C4-2B (cell line): ENCODE measurements around the gene CC2D2A.

Source experiments
- H3K27ac ChIP-seq: fragments of 450-650 bp; 2 replicates; pipeline ENCODE4 v1.5.1; 2017
- ZFX ChIP-seq: fragments of 450-650 bp; IDR thresholded peaks from 2 replicates; pipeline ENCODE4 v1.6.1; 2017
- TF ChIP-seq, protein P1 (sequence below): fragments of 450-650 bp; conservative IDR thresholded peaks from 2 replicates; pipeline ENCODE4 v1.5.1; 2017; ENCODE audit warnings: mild to moderate bottlenecking

CC2D2A gene

DNA sequence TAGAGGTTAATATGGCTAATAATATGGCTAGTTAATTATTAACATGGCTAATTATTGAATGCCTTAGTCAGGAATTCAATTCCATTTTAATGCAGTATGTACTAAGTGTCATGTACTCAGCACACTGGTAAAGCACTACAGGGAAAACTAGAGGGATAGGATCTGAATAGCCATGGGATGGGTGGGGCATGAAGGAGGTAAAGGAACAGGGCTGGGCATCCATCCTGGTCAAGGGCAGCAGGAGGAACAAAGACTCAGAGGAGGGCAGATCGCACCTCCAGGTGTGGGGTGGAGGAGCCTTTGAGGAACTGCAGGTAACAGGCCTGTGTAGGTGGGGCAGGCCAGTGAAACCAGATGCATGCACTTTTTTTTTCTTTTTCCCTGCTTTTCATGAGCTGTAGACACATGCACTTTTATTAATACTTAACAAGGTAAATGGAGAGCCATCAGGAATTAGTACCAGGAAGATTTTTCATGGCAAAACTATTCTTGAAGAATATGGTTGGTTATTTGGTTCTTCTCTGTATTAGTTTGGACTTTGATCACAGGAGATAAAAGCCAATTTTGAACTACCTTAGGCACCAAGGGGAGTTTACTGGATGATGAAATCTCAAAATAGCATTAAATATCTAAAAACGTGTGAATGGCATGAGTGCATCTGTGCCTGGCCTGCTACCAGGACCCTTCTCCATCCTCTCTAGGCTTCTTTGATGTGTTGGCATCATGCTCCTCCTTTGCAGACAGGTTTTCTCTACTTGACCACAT is 88.3 kb downstream of the CC2D2A start:
- no peak for TF ChIP-seq ZFX
- TF ChIP-seq, protein P1, sequence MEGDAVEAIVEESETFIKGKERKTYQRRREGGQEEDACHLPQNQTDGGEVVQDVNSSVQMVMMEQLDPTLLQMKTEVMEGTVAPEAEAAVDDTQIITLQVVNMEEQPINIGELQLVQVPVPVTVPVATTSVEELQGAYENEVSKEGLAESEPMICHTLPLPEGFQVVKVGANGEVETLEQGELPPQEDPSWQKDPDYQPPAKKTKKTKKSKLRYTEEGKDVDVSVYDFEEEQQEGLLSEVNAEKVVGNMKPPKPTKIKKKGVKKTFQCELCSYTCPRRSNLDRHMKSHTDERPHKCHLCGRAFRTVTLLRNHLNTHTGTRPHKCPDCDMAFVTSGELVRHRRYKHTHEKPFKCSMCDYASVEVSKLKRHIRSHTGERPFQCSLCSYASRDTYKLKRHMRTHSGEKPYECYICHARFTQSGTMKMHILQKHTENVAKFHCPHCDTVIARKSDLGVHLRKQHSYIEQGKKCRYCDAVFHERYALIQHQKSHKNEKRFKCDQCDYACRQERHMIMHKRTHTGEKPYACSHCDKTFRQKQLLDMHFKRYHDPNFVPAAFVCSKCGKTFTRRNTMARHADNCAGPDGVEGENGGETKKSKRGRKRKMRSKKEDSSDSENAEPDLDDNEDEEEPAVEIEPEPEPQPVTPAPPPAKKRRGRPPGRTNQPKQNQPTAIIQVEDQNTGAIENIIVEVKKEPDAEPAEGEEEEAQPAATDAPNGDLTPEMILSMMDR = no peak
- H3K27ac ChIP-seq = no peak overlapping the region

DNA sequence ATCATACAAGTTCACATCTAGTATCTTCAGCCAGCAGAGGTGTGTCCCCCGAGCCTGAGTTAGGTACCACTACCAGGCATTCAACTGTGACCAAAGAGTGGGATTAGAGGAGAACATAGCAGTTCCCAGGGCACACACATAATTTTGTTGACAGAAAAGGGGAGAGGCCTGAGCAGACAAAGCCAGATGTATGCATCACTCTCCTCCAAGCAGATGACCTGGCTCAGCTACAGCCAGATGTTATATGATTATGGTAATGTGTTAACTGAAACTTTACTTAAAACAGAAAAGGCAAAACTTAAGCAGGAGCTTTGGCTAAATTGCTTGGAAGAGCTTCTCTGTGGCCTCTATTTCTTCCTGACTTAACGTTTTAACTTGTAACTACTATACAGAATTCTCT is 88.9 kb downstream of the CC2D2A start:
- H3K27ac ChIP-seq = no peak overlapping the region
- TF ChIP-seq ZFX = no peak
- TF ChIP-seq, protein P1 = no peak

DNA sequence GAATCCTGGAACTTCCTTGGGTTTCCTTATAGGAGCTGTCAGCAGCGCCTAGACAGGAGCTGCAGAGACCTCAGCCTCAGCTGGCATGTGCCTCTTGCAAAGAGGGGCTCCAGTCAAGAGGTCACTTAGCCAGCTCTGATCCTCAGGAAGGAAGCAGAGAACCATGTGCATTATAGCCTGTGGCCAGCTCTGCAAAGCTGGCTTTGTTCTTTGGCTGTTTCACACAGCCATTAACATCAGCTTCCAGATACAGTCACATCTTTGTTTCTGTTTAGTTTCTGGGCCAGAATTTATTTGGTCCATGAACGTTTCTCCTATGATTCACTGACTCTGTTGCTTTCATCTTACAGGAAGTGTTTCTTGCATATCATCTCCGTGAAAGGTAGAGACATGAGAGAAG is 92.4 kb downstream of the CC2D2A start:
- TF ChIP-seq ZFX = no peak
- TF ChIP-seq, protein P1 = no peak
- H3K27ac ChIP-seq = no peak overlapping the region

DNA sequence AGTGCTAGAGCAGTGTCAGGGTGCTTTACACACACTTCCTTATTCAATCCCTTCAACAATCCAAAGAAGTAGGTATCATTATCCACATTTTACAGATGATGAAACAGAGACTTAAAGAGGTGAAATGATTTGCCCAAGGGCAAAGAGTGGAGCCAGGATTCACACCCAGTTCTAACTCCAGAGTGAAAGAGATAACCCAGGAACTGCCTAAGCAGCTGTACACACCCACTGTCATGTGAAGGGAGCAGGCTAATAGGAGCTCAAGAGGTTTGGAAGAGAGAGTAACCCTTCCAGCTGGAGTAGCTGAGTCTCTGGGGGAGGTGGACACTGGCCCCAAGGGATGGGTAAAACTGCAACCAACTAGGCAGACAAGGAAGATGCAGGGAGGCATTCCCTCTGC is 92.9 kb downstream of the CC2D2A start:
- no peak overlapping the region for H3K27ac ChIP-seq
- no peak for TF ChIP-seq ZFX
- TF ChIP-seq, protein P1 = no peak

DNA sequence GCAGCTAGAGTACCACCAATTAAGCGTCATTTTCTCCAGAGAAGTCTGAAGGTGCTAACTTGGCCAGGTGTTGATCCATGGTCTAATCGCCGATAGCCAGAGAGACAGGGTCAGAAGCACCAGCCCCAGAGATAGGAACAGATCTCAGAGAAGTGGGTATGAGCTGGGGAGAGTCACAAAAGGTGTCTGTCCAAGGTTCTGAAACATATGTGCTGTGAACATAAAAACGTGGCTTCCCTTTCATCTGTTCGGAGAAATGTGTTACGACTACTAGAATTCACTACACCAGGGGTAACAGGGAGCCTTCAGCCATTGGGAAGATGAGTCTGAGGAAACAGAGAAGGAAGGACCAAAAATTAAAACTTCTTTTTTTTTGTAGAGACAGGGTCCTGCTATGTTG is 94.2 kb downstream of the CC2D2A start:
- H3K27ac ChIP-seq = no peak overlapping the region
- TF ChIP-seq, protein P1 = no peak
- no peak for TF ChIP-seq ZFX

DNA sequence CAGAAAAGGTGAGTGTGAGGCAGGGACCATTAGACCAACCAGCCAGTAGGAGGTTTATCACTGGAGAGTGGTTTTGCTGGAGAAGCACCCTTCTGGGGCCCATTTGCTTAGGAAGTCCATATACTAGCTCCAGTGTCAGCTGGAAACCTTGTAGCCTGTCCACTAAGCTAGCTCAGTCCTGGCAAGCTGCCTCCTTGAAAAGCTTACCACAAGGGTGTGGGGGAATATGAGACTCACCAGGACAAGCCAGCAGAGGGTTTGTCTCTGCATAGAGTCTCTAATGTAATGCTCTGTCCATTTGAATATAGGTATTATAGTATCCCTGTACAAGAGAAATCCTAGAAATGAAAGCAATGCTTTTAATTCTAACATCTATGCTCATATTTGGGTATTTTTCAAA is 99.1 kb downstream of the CC2D2A start:
- TF ChIP-seq ZFX = no peak
- TF ChIP-seq, protein P1 = no peak
- no peak overlapping the region for H3K27ac ChIP-seq

DNA sequence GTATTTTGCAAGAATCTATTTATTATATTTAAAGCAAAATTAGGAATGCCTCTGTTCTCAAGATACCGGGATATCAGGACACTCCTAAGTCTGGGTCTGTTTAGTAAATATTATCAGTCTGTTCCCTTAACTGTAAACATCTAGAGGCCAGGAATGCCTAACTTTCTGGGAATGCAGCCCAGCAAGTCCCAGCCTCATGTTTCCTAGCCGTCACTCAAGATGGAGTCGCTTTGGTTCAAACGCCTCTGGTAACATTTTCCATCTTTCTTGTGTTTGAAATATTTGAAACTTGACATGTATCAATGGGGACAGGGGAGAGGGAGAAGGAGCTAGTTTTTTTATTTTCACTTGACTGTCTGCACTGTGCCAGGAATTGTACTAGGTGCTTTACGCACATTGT is 100.1 kb downstream of the CC2D2A start:
- TF ChIP-seq, protein P1 = no peak
- no peak for TF ChIP-seq ZFX
- no peak overlapping the region for H3K27ac ChIP-seq
